GM12801 (cell line): Measurements from ENCODE around the gene SAPCD2.

Experiments used
- TF ChIP-seq, protein P1 (sequence below): IDR thresholded peaks from one replicate; pipeline ENCODE4 v1.5.1; 2011; ENCODE audit warnings: control low read depth; ENCODE audit not compliant: insufficient read length; ENCODE audit errors: extremely low read depth

Gene SAPCD2

DNA sequence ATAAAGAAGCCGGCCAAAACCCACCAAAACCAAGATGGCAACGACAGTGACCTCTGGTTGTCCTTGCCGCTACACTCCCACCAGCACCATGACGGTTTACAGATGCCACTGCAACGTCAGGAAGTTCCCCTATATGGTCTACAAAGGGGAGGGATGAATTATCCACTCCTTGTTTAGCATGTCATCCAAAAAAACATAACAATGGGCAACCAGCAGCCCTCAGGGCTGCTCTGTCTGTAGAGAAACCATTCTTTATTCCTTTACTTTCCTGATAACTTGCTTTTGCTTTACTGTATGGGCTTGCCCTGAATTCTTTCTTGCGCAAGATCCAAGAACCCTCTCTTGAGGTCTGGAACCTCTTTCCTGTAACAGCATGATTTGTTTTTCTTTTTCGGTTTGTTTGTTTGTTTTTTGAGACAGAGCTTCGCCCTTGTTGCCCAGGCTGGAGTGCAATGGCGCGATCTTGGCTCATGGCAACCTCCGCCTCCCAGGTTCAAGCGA, 5.0 kb upstream of the SAPCD2 start:
- TF ChIP-seq, protein P1, sequence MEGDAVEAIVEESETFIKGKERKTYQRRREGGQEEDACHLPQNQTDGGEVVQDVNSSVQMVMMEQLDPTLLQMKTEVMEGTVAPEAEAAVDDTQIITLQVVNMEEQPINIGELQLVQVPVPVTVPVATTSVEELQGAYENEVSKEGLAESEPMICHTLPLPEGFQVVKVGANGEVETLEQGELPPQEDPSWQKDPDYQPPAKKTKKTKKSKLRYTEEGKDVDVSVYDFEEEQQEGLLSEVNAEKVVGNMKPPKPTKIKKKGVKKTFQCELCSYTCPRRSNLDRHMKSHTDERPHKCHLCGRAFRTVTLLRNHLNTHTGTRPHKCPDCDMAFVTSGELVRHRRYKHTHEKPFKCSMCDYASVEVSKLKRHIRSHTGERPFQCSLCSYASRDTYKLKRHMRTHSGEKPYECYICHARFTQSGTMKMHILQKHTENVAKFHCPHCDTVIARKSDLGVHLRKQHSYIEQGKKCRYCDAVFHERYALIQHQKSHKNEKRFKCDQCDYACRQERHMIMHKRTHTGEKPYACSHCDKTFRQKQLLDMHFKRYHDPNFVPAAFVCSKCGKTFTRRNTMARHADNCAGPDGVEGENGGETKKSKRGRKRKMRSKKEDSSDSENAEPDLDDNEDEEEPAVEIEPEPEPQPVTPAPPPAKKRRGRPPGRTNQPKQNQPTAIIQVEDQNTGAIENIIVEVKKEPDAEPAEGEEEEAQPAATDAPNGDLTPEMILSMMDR = no peak

DNA sequence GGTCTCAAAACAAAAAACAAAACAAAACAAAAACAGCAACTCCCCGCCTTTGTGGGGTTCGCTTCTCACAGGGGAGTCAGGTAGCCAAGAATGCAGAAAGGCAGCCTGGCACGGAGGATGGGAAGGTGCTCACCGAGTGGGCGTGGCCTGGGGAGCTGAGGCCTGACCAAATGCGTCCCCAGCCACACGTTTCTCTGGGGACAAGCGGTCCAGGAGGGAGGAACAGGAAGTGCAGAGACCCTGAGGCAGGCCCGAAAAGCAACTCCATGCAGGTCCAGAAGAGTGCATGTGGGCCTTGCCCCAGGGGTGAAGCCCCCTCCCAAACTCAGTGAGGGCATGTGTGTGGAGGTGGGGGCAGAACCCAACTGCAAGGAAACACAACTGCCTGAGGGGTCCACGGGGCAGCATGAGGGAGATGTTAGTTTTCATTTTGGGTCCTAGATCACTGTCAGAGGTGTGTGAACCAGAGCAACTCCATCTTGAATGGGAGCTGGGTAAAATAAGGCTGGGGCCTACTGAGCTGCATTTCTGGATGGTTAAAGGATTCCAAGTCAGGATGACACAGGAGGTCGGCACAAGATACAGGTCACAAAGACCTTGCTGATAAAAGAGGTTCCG, 4.4 kb upstream of the SAPCD2 start:
- TF ChIP-seq, protein P1 = no peak

DNA sequence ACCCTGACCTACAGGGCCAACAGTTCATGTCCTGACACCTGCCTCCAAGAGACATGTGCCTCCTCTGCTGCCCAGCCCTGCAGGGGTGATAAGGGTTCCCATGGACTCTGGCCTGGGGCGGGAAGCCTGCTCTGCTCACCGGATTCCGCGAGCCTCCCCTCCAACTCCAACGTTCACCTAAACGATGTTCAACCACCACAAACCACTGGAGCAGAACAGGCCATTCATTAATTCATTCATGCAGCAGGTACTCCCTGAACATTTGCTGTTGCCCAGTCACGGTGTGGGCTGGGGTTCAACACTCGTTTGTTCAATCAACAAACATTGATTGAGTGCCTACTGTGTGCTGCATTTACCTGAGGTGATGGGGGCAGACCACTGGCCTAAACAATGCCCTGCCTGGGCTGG, 3.6 kb upstream of the SAPCD2 start:
- TF ChIP-seq, protein P1 = no peak

DNA sequence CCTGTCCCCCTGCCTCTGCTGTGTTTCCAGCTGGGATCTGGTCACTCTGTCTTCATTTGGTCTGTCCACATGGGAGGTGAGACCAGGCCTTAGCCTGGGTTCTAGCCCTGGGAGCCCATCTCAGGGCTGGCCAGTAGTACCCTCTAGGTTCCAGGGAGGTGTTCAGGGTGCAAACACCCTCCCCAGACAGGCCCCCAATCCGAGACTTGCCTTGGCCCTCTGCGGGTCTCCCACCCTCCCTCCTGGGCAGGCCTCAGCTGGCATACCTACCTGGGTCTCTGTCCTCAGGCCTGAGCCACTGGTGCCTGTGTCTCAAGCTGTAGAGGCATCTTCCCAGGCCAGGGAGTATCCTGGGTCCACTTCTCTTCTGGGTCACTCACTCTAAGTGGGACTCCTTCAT, 925 bp upstream of the SAPCD2 start:
- TF ChIP-seq, protein P1 = no peak

DNA sequence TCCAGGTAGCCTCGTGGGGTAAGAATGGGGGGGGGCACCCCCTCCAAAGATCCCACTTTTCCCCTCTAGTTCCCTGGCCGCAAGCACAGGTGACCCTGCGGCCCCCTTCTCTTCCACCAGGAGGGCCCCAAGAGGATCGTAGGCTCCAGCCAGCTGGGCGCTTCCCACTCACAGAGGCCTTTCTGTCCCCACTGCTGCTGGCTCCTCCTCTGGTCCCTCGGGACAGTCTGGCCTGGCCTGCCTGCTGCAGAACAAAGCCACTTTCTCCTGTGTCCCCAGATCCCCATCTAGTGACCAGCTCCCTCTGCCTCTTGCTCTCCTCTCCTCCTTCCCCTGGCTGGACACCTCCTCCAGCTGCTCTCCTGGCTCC, 534 bp upstream of the SAPCD2 start:
- TF ChIP-seq, protein P1 = no peak

DNA sequence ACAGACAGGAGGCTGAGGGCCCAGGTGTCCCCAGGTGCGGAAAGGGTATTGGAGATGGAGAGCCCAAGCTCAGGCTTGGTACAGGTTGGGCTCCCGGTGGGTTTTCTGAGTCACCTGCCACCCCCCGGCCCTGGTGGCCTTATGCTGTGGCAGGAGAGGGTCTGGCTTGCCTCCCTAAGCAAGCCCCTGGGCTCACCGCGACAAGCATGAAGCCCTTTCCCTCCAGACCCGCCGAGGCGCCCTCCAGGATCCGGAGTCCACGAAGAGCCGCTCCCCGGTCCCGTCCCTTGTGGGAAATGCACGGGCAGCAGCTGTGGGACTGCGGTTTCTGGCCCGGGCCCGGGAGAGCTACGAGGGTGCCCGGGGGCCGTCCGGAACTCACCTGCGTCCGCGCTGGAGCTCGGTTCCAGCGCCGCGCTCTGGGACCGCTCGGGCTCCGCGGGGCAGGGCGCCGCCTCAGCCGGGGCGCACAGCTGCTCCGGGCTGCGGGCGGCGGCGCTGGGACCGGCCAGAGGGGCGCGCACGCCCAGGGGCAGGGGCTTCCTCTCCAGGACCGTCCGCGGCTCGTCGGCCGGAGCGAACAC, 757 bp downstream of the SAPCD2 start:
- TF ChIP-seq, protein P1 = no peak

DNA sequence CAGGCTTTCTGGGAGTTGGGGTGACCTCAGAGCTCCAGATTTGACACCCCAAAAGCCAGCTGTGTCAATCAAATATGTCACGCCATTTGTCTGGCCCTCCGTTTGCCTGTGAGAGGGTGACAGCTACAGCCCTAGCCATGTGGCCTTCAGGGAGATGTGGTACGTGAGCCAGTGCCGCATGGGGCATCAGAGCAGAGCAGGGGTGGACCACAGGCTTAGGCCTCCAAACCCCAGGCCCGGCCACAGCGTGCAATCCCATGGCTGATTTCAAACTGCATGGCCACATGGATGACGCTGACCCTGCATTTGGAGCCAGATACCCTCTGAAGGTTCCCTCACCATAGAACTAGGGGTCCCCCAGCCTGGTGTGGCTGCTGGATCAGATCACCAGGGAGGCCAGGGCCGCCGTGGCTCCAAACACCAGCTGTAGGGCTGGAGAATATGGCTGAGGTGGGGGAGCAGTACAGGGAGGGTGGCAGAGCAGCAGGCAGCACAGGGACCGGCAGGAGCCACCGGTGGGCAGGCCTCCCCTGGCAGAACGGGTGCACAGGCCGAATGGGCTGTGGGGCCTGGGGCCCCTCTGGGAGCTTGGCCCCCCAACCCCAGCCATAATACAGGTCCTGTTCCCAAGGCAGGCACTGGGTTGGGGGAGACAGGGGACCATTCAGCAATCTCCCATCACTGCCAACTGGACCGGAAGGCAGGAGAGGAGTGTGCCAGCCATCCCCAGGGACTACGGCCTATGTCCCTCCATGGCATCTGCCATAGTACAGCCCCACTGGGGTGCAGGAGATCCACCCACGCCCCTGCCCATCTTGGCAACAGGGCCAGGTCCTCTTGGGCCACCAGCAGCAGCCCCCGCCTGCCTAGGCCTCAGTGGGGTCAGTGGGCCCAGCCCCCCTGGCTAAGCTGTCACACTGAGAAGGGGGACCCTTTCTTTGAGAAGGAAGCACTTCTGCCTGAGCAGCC, 1.5 kb downstream of the SAPCD2 start:
- TF ChIP-seq, protein P1 = no peak
